HG02852 (cell line): ENCODE results near the gene ELMOD2.
"Not testable (repeated sequence)": the region's sequence is repeated elsewhere in the genome, so short reads cannot be mapped to it uniquely, and the experiment has no call there.

ENCODE experiments used
- ATAC-seq: cut with Tn5 transposase; IDR thresholded peaks from one replicate; pipeline ENCODE4 v1.9.1; 2021; ENCODE audit warnings: mild to moderate bottlenecking, moderate library complexity; ENCODE audit not compliant: unreplicated experiment

Gene ELMOD2

GRCh38 chr4:140523857-140524742 lies at the start of gene ELMOD2:
ELMOD2 (plus strand) TSS chr4:140524168; CDS start chr4:140525429, 1,261 bp downstream.
- ATAC-seq = peak; percentile 100

GRCh38 chr4:140483445-140483844 lies 40.5 kb upstream of the ELMOD2 start:
- no peak for ATAC-seq

- no peak for ATAC-seq
These were observed 38.0 kb upstream of the ELMOD2 start for GRCh38 chr4:140485939-140486338.

GRCh38 chr4:140497405-140497746 lies 26.6 kb upstream of the ELMOD2 start:
- no peak for ATAC-seq

- ATAC-seq = no peak
These were observed 26.0 kb upstream of the ELMOD2 start, which contains the start of gene MGAT4D for GRCh38 chr4:140497747-140498636. MGAT4D (minus strand) TSS chr4:140498293; CDS start chr4:140498222, 71 bp downstream.

- ATAC-seq = no peak
These were observed 24.6 kb upstream of the ELMOD2 start for GRCh38 chr4:140499391-140499790.

GRCh38 chr4:140504261-140504660 lies 19.7 kb upstream of the ELMOD2 start:
- ATAC-seq = no peak

- ATAC-seq = not testable (repeated sequence)
These were observed 10.2 kb upstream of the ELMOD2 start for GRCh38 chr4:140513765-140514164.

GRCh38 chr4:140515423-140515822 lies 8.5 kb upstream of the ELMOD2 start:
- ATAC-seq = no peak

- peak; percentile 12 for ATAC-seq
These were observed 555 bp upstream of the ELMOD2 start for GRCh38 chr4:140523370-140523856.

- ATAC-seq = no peak
These were observed 5.5 kb downstream of the ELMOD2 start for GRCh38 chr4:140529434-140529833.

- no peak for ATAC-seq
These were observed 10.0 kb downstream of the ELMOD2 start for GRCh38 chr4:140533951-140534480.

GRCh38 chr4:140556372-140557085 lies 32.6 kb downstream of the ELMOD2 start:
- ATAC-seq = peak; percentile 100

- ATAC-seq = no peak
These were observed 34.0 kb downstream of the ELMOD2 start for GRCh38 chr4:140557831-140558435.

GRCh38 chr4:140559696-140560095 lies 35.7 kb downstream of the ELMOD2 start:
- no peak for ATAC-seq

- ATAC-seq = no peak
These were observed 44.7 kb downstream of the ELMOD2 start, which contains the start of gene UCP1 for GRCh38 chr4:140568507-140569306. UCP1 (minus strand) TSS chr4:140568961; CDS start chr4:140568729, 232 bp downstream.

- ATAC-seq = no peak
These were observed 45.3 kb downstream of the ELMOD2 start for GRCh38 chr4:140569307-140569638.

- no peak for ATAC-seq
These were observed 47.7 kb downstream of the ELMOD2 start for GRCh38 chr4:140571620-140572019.

- no peak for ATAC-seq
These were observed 51.5 kb downstream of the ELMOD2 start for GRCh38 chr4:140575489-140575888.
